H9 (cell line): ENCODE data around the gene ZNF609. TPM values are rescaled to one million over a fixed set of nuclear protein-coding genes. Genes with fewer than 3 reads are reported as not detected.

Experiments used
- DNase-seq: peaks from one replicate; pipeline ENCODE4 v3.0.0-alpha.2; 2017
- H2AFZ ChIP-seq: one replicate; pipeline ENCODE4 v1.6.1; 2013; ENCODE audit warnings: mild to moderate bottlenecking, low read length, control low read depth, moderate library complexity
- H2AK5ac ChIP-seq: 2 replicates; pipeline ENCODE4 v1.6.1; 2013; ENCODE audit warnings: low read length, control low read depth, mixed read lengths; ENCODE audit not compliant: insufficient read length
- H2BK120ac ChIP-seq: one replicate; pipeline ENCODE4 v1.6.1; 2013; ENCODE audit warnings: low read depth, mild to moderate bottlenecking, low read length, control low read depth, inconsistent platforms; ENCODE audit not compliant: poor library complexity, severe bottlenecking
- H2BK12ac ChIP-seq: 2 replicates; pipeline ENCODE4 v1.6.1; 2013; ENCODE audit warnings: low read length, control low read depth, mixed read lengths, low read depth; ENCODE audit not compliant: insufficient read length
- H2BK15ac ChIP-seq: 2 replicates; pipeline ENCODE4 v1.6.1; 2013; ENCODE audit warnings: low read depth, low read length, control low read depth
- H2BK20ac ChIP-seq: one replicate; pipeline ENCODE4 v1.6.1; 2013; ENCODE audit warnings: low read depth, mild to moderate bottlenecking, low read length, control low read depth, inconsistent platforms; ENCODE audit not compliant: poor library complexity, severe bottlenecking
- H2BK5ac ChIP-seq: 2 replicates; pipeline ENCODE4 v1.6.1; 2013; ENCODE audit warnings: low read length, control low read depth, mixed read lengths; ENCODE audit not compliant: insufficient read length
- H3K14ac ChIP-seq: 2 replicates; pipeline ENCODE4 v1.6.1; 2013; ENCODE audit warnings: low read length, control low read depth; ENCODE audit not compliant: insufficient read depth
- H3K18ac ChIP-seq: 2 replicates; pipeline ENCODE4 v1.6.1; 2013; ENCODE audit warnings: low read depth, mild to moderate bottlenecking, mixed read lengths, low read length, control low read depth; ENCODE audit not compliant: insufficient read length
- H3K23ac ChIP-seq: 2 replicates; pipeline ENCODE4 v1.6.1; 2013; ENCODE audit warnings: low read length, control low read depth, mixed read lengths, low read depth; ENCODE audit not compliant: insufficient read length
- H3K23me2 ChIP-seq: 2 replicates; pipeline ENCODE4 v1.6.1; 2013; ENCODE audit warnings: low read depth, mild to moderate bottlenecking, mixed read lengths, low read length, control low read depth; ENCODE audit not compliant: insufficient read length, poor library complexity, severe bottlenecking
- H3K27ac ChIP-seq: 2 replicates; pipeline ENCODE4 v1.5.1; 2013; ENCODE audit warnings: low read length, control low read depth, mixed read lengths, low read depth; ENCODE audit not compliant: insufficient read length
- H3K27me3 ChIP-seq: 2 replicates; pipeline ENCODE4 v1.6.1; 2013; ENCODE audit warnings: low read length, control low read depth, inconsistent platforms; ENCODE audit not compliant: insufficient read depth
- H3K4ac ChIP-seq: 2 replicates; pipeline ENCODE4 v1.6.1; 2013; ENCODE audit warnings: low read depth, mild to moderate bottlenecking, control low read depth, inconsistent platforms, low read length, moderate library complexity
- H3K4me1 ChIP-seq: 2 replicates; pipeline ENCODE4 v1.6.1; 2013; ENCODE audit warnings: low read length, control low read depth, inconsistent platforms; ENCODE audit not compliant: insufficient read depth
- H3K4me2 ChIP-seq: 2 replicates; pipeline ENCODE4 v1.6.1; 2013; ENCODE audit warnings: low read length, control low read depth, mixed read lengths; ENCODE audit not compliant: insufficient read length, insufficient read depth
- H3K56ac ChIP-seq: 2 replicates; pipeline ENCODE4 v1.6.1; 2013; ENCODE audit warnings: low read depth, mild to moderate bottlenecking, mixed read lengths, low read length, control low read depth; ENCODE audit not compliant: insufficient read length
- H3K79me1 ChIP-seq: 2 replicates; pipeline ENCODE4 v1.6.1; 2013; ENCODE audit warnings: low read depth, mild to moderate bottlenecking, moderate library complexity, low read length, control low read depth, inconsistent platforms; ENCODE audit not compliant: insufficient read depth, poor library complexity, severe bottlenecking
- H3K79me2 ChIP-seq: 2 replicates; pipeline ENCODE4 v1.6.1; 2013; ENCODE audit warnings: low read length, control low read depth, inconsistent platforms; ENCODE audit not compliant: insufficient read depth
- H3K9ac ChIP-seq: 2 replicates; pipeline ENCODE4 v1.6.1; 2013; ENCODE audit warnings: low read length, control low read depth, mixed read lengths; ENCODE audit not compliant: insufficient read length; ENCODE audit errors: extremely low read depth
- H3K9me3 ChIP-seq: one replicate; pipeline ENCODE4 v1.6.1; 2013; ENCODE audit warnings: low read depth, low read length, inconsistent platforms; ENCODE audit not compliant: control insufficient read depth
- H3T11ph ChIP-seq: one replicate; pipeline ENCODE4 v1.6.1; 2013; ENCODE audit warnings: mild to moderate bottlenecking, low read length, control low read depth, inconsistent platforms
- H4K20me1 ChIP-seq: one replicate; pipeline ENCODE4 v1.6.1; 2013; ENCODE audit not compliant: control insufficient read depth, insufficient read length, insufficient read depth
- H4K5ac ChIP-seq: 2 replicates; pipeline ENCODE4 v1.6.1; 2013; ENCODE audit warnings: low read depth, mild to moderate bottlenecking, mixed read lengths, low read length, control low read depth; ENCODE audit not compliant: insufficient read length
- H4K8ac ChIP-seq: replicated peaks from 2 replicates; pipeline ENCODE4 v1.6.1; 2013; ENCODE audit warnings: low read length, control low read depth, mixed read lengths, low read depth; ENCODE audit not compliant: insufficient read length
- H4K91ac ChIP-seq: 2 replicates; pipeline ENCODE4 v1.6.1; 2013; ENCODE audit warnings: low read depth, mild to moderate bottlenecking, moderate library complexity, mixed read lengths, low read length, control low read depth; ENCODE audit not compliant: insufficient read length
- H3K27ac Mint-ChIP-seq, 3 experiments: 2 replicates in 2 of 3; 3 replicates in 1 of 3; pipeline ENCODE4 v1.8.0; 2020 to 2021; ENCODE audit warnings: mixed read lengths in 3 of 3, mild to moderate bottlenecking in 1 of 3, moderate library complexity in 1 of 3
- H3K27me3 Mint-ChIP-seq: 2 replicates; pipeline ENCODE4 v1.8.0; 2021; ENCODE audit warnings: low read depth, mild to moderate bottlenecking, moderate library complexity, mixed read lengths
- H3K36me3 Mint-ChIP-seq, 3 experiments: 2 replicates in 2 of 3; 3 replicates in 1 of 3; pipeline ENCODE4 v1.8.0; 2020 to 2021; ENCODE audit warnings: low read depth in 3 of 3, mixed read lengths in 3 of 3; ENCODE audit not compliant: insufficient read depth in 1 of 3
- H3K4me1 Mint-ChIP-seq, 2 experiments: 2 replicates each; pipeline ENCODE4 v1.8.0; 2020; ENCODE audit warnings: mixed read lengths in 2 of 2
- H3K4me3 Mint-ChIP-seq, 2 experiments: 2 replicates in 1 of 2; 3 replicates in 1 of 2; pipeline ENCODE4 v1.8.0; 2020 to 2021; ENCODE audit warnings: mild to moderate bottlenecking in 2 of 2, mixed read lengths in 2 of 2, moderate library complexity in 1 of 2
- H3K9me3 Mint-ChIP-seq, 2 experiments: 2 replicates in 1 of 2; 3 replicates in 1 of 2; pipeline ENCODE4 v1.8.0; 2020; ENCODE audit warnings: mild to moderate bottlenecking in 2 of 2, mixed read lengths in 2 of 2, moderate library complexity in 1 of 2
- CTCF ChIP-seq: fragments of 200-600 bp; sonication (generic); conservative IDR thresholded peaks from 3 replicates; pipeline ENCODE4 v1.8.0; 2021; ENCODE audit warnings: antibody characterized with exemption, mild to moderate bottlenecking
- WGBS: extraction: QIAGEN DNeasy Blood & Tissue Kit; methylation state at CpG from one replicate; pipeline ENCODE4 v1.1.7; 2013; ENCODE audit warnings: missing lambda C conversion rate, low lambda C conversion rate, mixed read lengths; ENCODE audit not compliant: insufficient read length; ENCODE audit errors: extremely low coverage; 5-methylcytosine and 5-hydroxymethylcytosine counted together
- total RNA-seq: library from RNA; stranded (reverse); gene quantifications from 2 replicates; pipeline ENCODE4 v1.2.1, GENCODE V29; 2021

ZNF609 gene
- total RNA-seq, 1 experiment from 2014 or later = 45.3 TPM

- Histone ChIP-seq H3K4ac (no peak overlapping the region), H3K27me3 (no peaks in the 10 kb centered on the region), H3T11ph (no peak overlapping the region), H3K23ac (no peak overlapping the region), H3K9me3 (no peaks in the 10 kb centered on the region), H3K79me2 (peaks cover 2% of the 10 kb centered on the region; the same call in 1 of the 2 replicates), H3K18ac (no peak overlapping the region), H2BK120ac (no peak overlapping the region), H4K20me1 (no peaks in the 10 kb centered on the region), H3K4me2 (no peak overlapping the region), H2AK5ac (no peak overlapping the region), H2BK12ac (no peak overlapping the region), H2BK15ac (no peak overlapping the region), H2BK20ac (no peak overlapping the region), H3K56ac (no peak overlapping the region), H3K4me1 (peaks cover 7% of the 10 kb centered on the region; the same call in 1 of the 2 replicates), H4K8ac (no peak overlapping the region), H3K14ac (no peak overlapping the region; the same call in 1 of the 2 replicates), H2AFZ (no peak overlapping the region), H4K5ac (no peak overlapping the region), H3K9ac (no peak overlapping the region), H3K27ac (no peak overlapping the region), H3K79me1 (no peaks in the 10 kb centered on the region), H2BK5ac (no peak overlapping the region), H4K91ac (no peak overlapping the region), H3K23me2 (no peaks in the 10 kb centered on the region)
- Mint-ChIP-seq H3K9me3 (no peaks in the 10 kb centered on the region; a peak in 1 of 5 replicates), H3K27ac (no peak overlapping the region), H3K36me3 (peaks cover 32 to 80% (median 38%) of the 10 kb centered on the region in 3 experiments), H3K4me1 (peaks cover 20 to 22% of the 10 kb centered on the region in 2 experiments), H3K4me3 (no peak overlapping the region), H3K27me3 (no peaks in the 10 kb centered on the region)
- no peak for DNase-seq
- WGBS = no CpG with 5 or more reads among the region's 5 CpGs
- no peak for TF ChIP-seq CTCF
These were observed 269.8 kb downstream of the ZNF609 start for GRCh38 chr15:64730151-64730550.
